ENCODE measurements around the gene S1PR2. TPM values are rescaled to one million over a fixed set of nuclear protein-coding genes. Genes with fewer than 3 reads are reported as not detected.

The S1PR2 gene
- total and polyA plus RNA-seq, 2 donors from 2014 or later, result 1.5 to 6.3 TPM

GRCh38 chr19:10269333-10270179 lies 38.4 kb upstream of the S1PR2 start:
- Histone ChIP-seq H3K4me3 (ENCODE audit: low read length in 3 of 3) (peak overlapping the region in 2 of 3 donors; percentile 61), H3K36me3 (ENCODE audit: control insufficient read depth in 2 of 3, insufficient read depth in 3 of 3, low read length in 3 of 3) (peaks cover 0 to under 1% (median 0%) of the 10 kb centered on the region in 3 donors), H3K9me3 (ENCODE audit: control insufficient read depth in 2 of 3, insufficient read depth in 1 of 3, low read length in 3 of 3) (no peaks in the 10 kb centered on the region), H3K4me1 (ENCODE audit: control insufficient read depth in 2 of 3, insufficient read depth in 2 of 3, low read depth in 1 of 3, low read length in 3 of 3) (peaks cover 0 to 9% (median 0%) of the 10 kb centered on the region in 3 donors), H3K27ac (ENCODE audit: low read depth in 2 of 2, low read length in 2 of 2) (peak overlapping the region; percentile 87 to 90), H3K9ac (ENCODE audit: low read length in 3 of 3) (peak overlapping the region in 2 of 3 donors; percentile 40 to 55), H3K27me3 (ENCODE audit: control insufficient read depth, insufficient read depth, low read length) (peaks cover 9% of the 10 kb centered on the region)
- TF ChIP-seq CTCF (IDR thresholded peaks at IDR 0.05; ENCODE audit: borderline replicate concordance, extremely low read depth, insufficient read depth), result peak; percentile 93
- FAIRE-seq (no peak), DNase-seq (peak; percentile 80 to 94 (median 88))
- intact Hi-C loops (cut with DNase I), result loop anchor here (5.0 kb wide), 1 partner anchor 123 kb away; no protein-coding TSS in a partner anchor

- no peak for DNase-seq
- peak overlapping the region; percentile 55 to 65 for H3K27ac ChIP-seq (ENCODE audit: low read depth in 2 of 2, low read length in 2 of 2)
- H3K9ac ChIP-seq (ENCODE audit: low read length in 3 of 3), result peak overlapping the region in 1 of 3 donors; percentile 43
- peaks cover 0 to 9% (median 0%) of the 10 kb centered on the region in 3 donors for H3K4me1 ChIP-seq (ENCODE audit: control insufficient read depth in 2 of 3, insufficient read depth in 2 of 3, low read depth in 1 of 3, low read length in 3 of 3)
- no peak for TF ChIP-seq CTCF (IDR thresholded peaks at IDR 0.05; ENCODE audit: borderline replicate concordance, extremely low read depth, insufficient read depth)
- H3K36me3 ChIP-seq (ENCODE audit: control insufficient read depth in 2 of 3, insufficient read depth in 3 of 3, low read length in 3 of 3), result no peaks in the 10 kb centered on the region
- H3K4me3 ChIP-seq (ENCODE audit: low read length in 3 of 3), result no peak overlapping the region
- peaks cover 9% of the 10 kb centered on the region for H3K27me3 ChIP-seq (ENCODE audit: control insufficient read depth, insufficient read depth, low read length)
- intact Hi-C loops (cut with DNase I), result loop anchor here (5.0 kb wide), 1 partner anchor 124 kb away; no protein-coding TSS in a partner anchor
- H3K9me3 ChIP-seq (ENCODE audit: control insufficient read depth in 2 of 3, insufficient read depth in 1 of 3, low read length in 3 of 3), result no peaks in the 10 kb centered on the region
- no peak for FAIRE-seq
These were observed 36.9 kb upstream of the S1PR2 start for GRCh38 chr19:10268071-10268470.

DNA sequence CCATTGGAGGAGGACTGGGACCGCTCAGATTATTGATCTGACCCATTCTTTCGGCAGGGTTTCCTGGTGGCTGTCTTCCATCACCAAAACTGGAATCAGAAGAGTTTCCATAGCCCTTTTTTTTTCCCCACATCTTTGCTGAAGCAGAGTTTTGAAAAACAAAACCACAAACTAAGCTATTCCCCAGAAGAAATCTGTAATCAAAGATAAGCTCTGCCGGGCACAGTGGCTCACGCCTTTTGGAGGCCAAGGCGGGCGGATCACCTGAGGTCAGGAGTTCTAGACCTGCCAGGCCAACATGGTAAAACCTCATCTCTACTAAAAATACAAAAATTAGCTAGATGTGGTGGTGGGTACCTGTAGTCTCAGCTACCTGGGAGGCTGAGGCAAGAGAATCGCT lies 35.6 kb upstream of the S1PR2 start:
- intact Hi-C loops (cut with DNase I), result loop anchor here (5.0 kb wide), 1 partner anchor 126 kb away; no protein-coding TSS in a partner anchor
- H3K27ac ChIP-seq (ENCODE audit: low read depth in 2 of 2, low read length in 2 of 2), result no peak overlapping the region
- TF ChIP-seq CTCF (IDR thresholded peaks at IDR 0.05; ENCODE audit: borderline replicate concordance, extremely low read depth, insufficient read depth), result no peak
- H3K36me3 ChIP-seq (ENCODE audit: control insufficient read depth in 2 of 3, insufficient read depth in 3 of 3, low read length in 3 of 3), result no peaks in the 10 kb centered on the region
- peaks cover 0 to 9% (median 0%) of the 10 kb centered on the region in 3 donors for H3K4me1 ChIP-seq (ENCODE audit: control insufficient read depth in 2 of 3, insufficient read depth in 2 of 3, low read depth in 1 of 3, low read length in 3 of 3)
- no peak for DNase-seq
- no peak overlapping the region for H3K9ac ChIP-seq (ENCODE audit: low read length in 3 of 3)
- FAIRE-seq, result no peak
- H3K27me3 ChIP-seq (ENCODE audit: control insufficient read depth, insufficient read depth, low read length), result peaks cover 8% of the 10 kb centered on the region
- no peak overlapping the region for H3K4me3 ChIP-seq (ENCODE audit: low read length in 3 of 3)
- H3K9me3 ChIP-seq (ENCODE audit: control insufficient read depth in 2 of 3, insufficient read depth in 1 of 3, low read length in 3 of 3), result no peaks in the 10 kb centered on the region

Measured in kidney (tissue), 14 donors.